Natural killer cell treated with Interleukin-12 subunit alpha and Interleukin-12 subunit beta and Interleukin-15 and Interleukin-18, amount 100 ng/mL, for 72 hours (primary cell): ENCODE data around the gene ROBO1. TPM values are rescaled to one million over a fixed set of nuclear protein-coding genes. Genes with fewer than 3 reads are reported as not detected.

ENCODE experiments used
- ATAC-seq, 2 donors: fragments of 150-1000 bp; cut with Tn5 transposase in 1 of 2; sonication (Bioruptor Pico), chemical (Tn5 transposase) in 1 of 2; 2 replicates each; pipeline ENCODE4 v1.10.0; 2021
- DNase-seq: peaks from one replicate; pipeline ENCODE4 v3.0.0; 2022; ENCODE audit warnings: low spot score
- H3K27ac Mint-ChIP-seq, 2 donors: 1 replicate in 1 of 2; 2 replicates in 1 of 2; pipeline ENCODE4 v1.8.0; 2022; ENCODE audit warnings: mixed read lengths in 2 of 2, mild to moderate bottlenecking in 1 of 2, moderate library complexity in 1 of 2
- H3K27me3 Mint-ChIP-seq, 2 donors: 1 replicate in 1 of 2; 2 replicates in 1 of 2; pipeline ENCODE4 v1.8.0; 2022; ENCODE audit warnings: mixed read lengths in 2 of 2
- H3K36me3 Mint-ChIP-seq: one replicate; pipeline ENCODE4 v1.8.0; 2022; ENCODE audit warnings: mixed read lengths
- H3K4me1 Mint-ChIP-seq, 2 donors: 1 replicate in 1 of 2; 2 replicates in 1 of 2; pipeline ENCODE4 v1.8.0; 2022; ENCODE audit warnings: low read depth in 2 of 2, mixed read lengths in 2 of 2, mild to moderate bottlenecking in 1 of 2
- H3K4me3 Mint-ChIP-seq: one replicate; pipeline ENCODE4 v1.8.0; 2022; ENCODE audit warnings: mixed read lengths
- H3K9me3 Mint-ChIP-seq: 2 replicates; pipeline ENCODE4 v1.8.0; 2022; ENCODE audit warnings: mixed read lengths
- total RNA-seq, 2 donors: library from RNA; stranded (reverse); gene quantifications; one replicate each; pipeline ENCODE4 v1.2.3, GENCODE V29; 2022

Gene ROBO1
- total RNA-seq, 2 donors from 2014 or later: 0.05 TPM; not detected in 1

GRCh38 chr3:79052054-79052681, 715.6 kb downstream of the ROBO1 start:
- no peaks in the 10 kb centered on the region for H3K4me1 Mint-ChIP-seq

GRCh38 chr3:79047581-79047980, 720.2 kb downstream of the ROBO1 start:
- Mint-ChIP-seq H3K27me3 (no peaks in the 10 kb centered on the region), H3K36me3 (peaks cover 25% of the 10 kb centered on the region), H3K4me1 (no peaks in the 10 kb centered on the region), H3K4me3 (no peak overlapping the region), H3K27ac (no peak overlapping the region), H3K9me3 (peaks cover 38% of the 10 kb centered on the region)
- DNase-seq (no peak), ATAC-seq (no peak)

More at GRCh38 chr3:79052054-79052681, 715.6 kb downstream of the ROBO1 start:
- peaks cover 36% of the 10 kb centered on the region for H3K36me3 Mint-ChIP-seq
- ATAC-seq: no peak
- DNase-seq: no peak
- H3K4me3 Mint-ChIP-seq: no peak overlapping the region
- H3K27ac Mint-ChIP-seq: no peak overlapping the region
- peaks cover 40% of the 10 kb centered on the region for H3K9me3 Mint-ChIP-seq
- H3K27me3 Mint-ChIP-seq: no peaks in the 10 kb centered on the region

- Mint-ChIP-seq H3K27ac (no peak overlapping the region), H3K27me3 (no peaks in the 10 kb centered on the region), H3K4me3 (no peak overlapping the region), H3K36me3 (peaks cover under 1% of the 10 kb centered on the region), H3K9me3 (peaks cover 8% of the 10 kb centered on the region), H3K4me1 (no peaks in the 10 kb centered on the region)
- DNase-seq: no peak
- no peak for ATAC-seq
Observed at GRCh38 chr3:79041621-79042020, 726.2 kb downstream of the ROBO1 start.

- no peaks in the 10 kb centered on the region for H3K36me3 Mint-ChIP-seq
- H3K4me3 Mint-ChIP-seq: no peak overlapping the region
- H3K27ac Mint-ChIP-seq: no peak overlapping the region
- H3K4me1 Mint-ChIP-seq: no peaks in the 10 kb centered on the region
- H3K9me3 Mint-ChIP-seq: peaks cover 5% of the 10 kb centered on the region
- no peaks in the 10 kb centered on the region for H3K27me3 Mint-ChIP-seq
- DNase-seq (no peak), ATAC-seq (no peak)
Observed at GRCh38 chr3:79040701-79041100, 727.1 kb downstream of the ROBO1 start.

GRCh38 chr3:79040091-79040490, 727.7 kb downstream of the ROBO1 start:
- Mint-ChIP-seq H3K27me3 (no peaks in the 10 kb centered on the region), H3K27ac (no peak overlapping the region), H3K4me1 (no peaks in the 10 kb centered on the region), H3K9me3 (peaks cover 5% of the 10 kb centered on the region), H3K36me3 (no peaks in the 10 kb centered on the region), H3K4me3 (no peak overlapping the region)
- ATAC-seq (no peak), DNase-seq (no peak)

GRCh38 chr3:79039192-79039591, 728.6 kb downstream of the ROBO1 start:
- Mint-ChIP-seq H3K36me3 (no peaks in the 10 kb centered on the region), H3K9me3 (peaks cover 2% of the 10 kb centered on the region), H3K4me3 (no peak overlapping the region), H3K27me3 (no peaks in the 10 kb centered on the region), H3K4me1 (no peaks in the 10 kb centered on the region), H3K27ac (no peak overlapping the region)
- DNase-seq (no peak), ATAC-seq (no peak)

- no peak overlapping the region for H3K4me3 Mint-ChIP-seq
- no peak for ATAC-seq
- H3K4me1 Mint-ChIP-seq: no peaks in the 10 kb centered on the region
- H3K27me3 Mint-ChIP-seq: no peaks in the 10 kb centered on the region
- no peak for DNase-seq
- no peaks in the 10 kb centered on the region for H3K36me3 Mint-ChIP-seq
- no peak overlapping the region for H3K27ac Mint-ChIP-seq
- peaks cover 2% of the 10 kb centered on the region for H3K9me3 Mint-ChIP-seq
Observed at GRCh38 chr3:79038636-79039035, 729.2 kb downstream of the ROBO1 start.

- Mint-ChIP-seq H3K27ac (no peak overlapping the region), H3K4me1 (no peaks in the 10 kb centered on the region), H3K27me3 (no peaks in the 10 kb centered on the region), H3K9me3 (peaks cover 2% of the 10 kb centered on the region), H3K36me3 (no peaks in the 10 kb centered on the region), H3K4me3 (no peak overlapping the region)
- ATAC-seq: no peak
- no peak for DNase-seq
Observed at GRCh38 chr3:79038057-79038456, 729.7 kb downstream of the ROBO1 start.

- Mint-ChIP-seq H3K27me3 (no peaks in the 10 kb centered on the region), H3K27ac (no peak overlapping the region), H3K4me3 (no peak overlapping the region), H3K36me3 (no peaks in the 10 kb centered on the region), H3K4me1 (no peaks in the 10 kb centered on the region), H3K9me3 (no peaks in the 10 kb centered on the region)
- no peak for DNase-seq
- ATAC-seq: no peak
Observed at GRCh38 chr3:79032686-79033318, 735.0 kb downstream of the ROBO1 start.

- H3K27ac Mint-ChIP-seq: no peak overlapping the region
- no peak overlapping the region for H3K4me3 Mint-ChIP-seq
- DNase-seq: no peak
- peak in 1 of 2 donors; percentile 17 for ATAC-seq
- H3K4me1 Mint-ChIP-seq: no peaks in the 10 kb centered on the region
- no peaks in the 10 kb centered on the region for H3K9me3 Mint-ChIP-seq
- H3K36me3 Mint-ChIP-seq: no peaks in the 10 kb centered on the region
- H3K27me3 Mint-ChIP-seq: no peaks in the 10 kb centered on the region
Observed at GRCh38 chr3:79030157-79030556, 737.6 kb downstream of the ROBO1 start.

GRCh38 chr3:79028916-79029315, 738.9 kb downstream of the ROBO1 start:
- Mint-ChIP-seq H3K36me3 (no peaks in the 10 kb centered on the region), H3K4me3 (no peak overlapping the region), H3K9me3 (peaks cover 2% of the 10 kb centered on the region), H3K27me3 (no peaks in the 10 kb centered on the region), H3K4me1 (no peaks in the 10 kb centered on the region), H3K27ac (no peak overlapping the region)
- ATAC-seq (no peak), DNase-seq (no peak)

GRCh38 chr3:79027593-79027992, 740.2 kb downstream of the ROBO1 start:
- Mint-ChIP-seq H3K27ac (no peak overlapping the region), H3K36me3 (no peaks in the 10 kb centered on the region), H3K4me1 (no peaks in the 10 kb centered on the region), H3K4me3 (no peak overlapping the region), H3K9me3 (peaks cover 2% of the 10 kb centered on the region), H3K27me3 (no peaks in the 10 kb centered on the region)
- DNase-seq: no peak
- ATAC-seq: no peak

- ATAC-seq (no peak), DNase-seq (no peak)
- H3K9me3 Mint-ChIP-seq: no peaks in the 10 kb centered on the region
- no peaks in the 10 kb centered on the region for H3K4me1 Mint-ChIP-seq
- no peak overlapping the region for H3K27ac Mint-ChIP-seq
- peaks cover 5 to 7% of the 10 kb centered on the region in 2 donors for H3K27me3 Mint-ChIP-seq
- no peak overlapping the region for H3K4me3 Mint-ChIP-seq
- H3K36me3 Mint-ChIP-seq: peaks cover 6% of the 10 kb centered on the region
Observed at GRCh38 chr3:79019924-79020173, 747.9 kb downstream of the ROBO1 start.

- no peak for DNase-seq
- Mint-ChIP-seq H3K4me1 (no peaks in the 10 kb centered on the region), H3K4me3 (no peak overlapping the region), H3K27ac (no peak overlapping the region), H3K27me3 (peaks cover 5 to 7% of the 10 kb centered on the region in 2 donors), H3K9me3 (no peaks in the 10 kb centered on the region), H3K36me3 (peaks cover 6% of the 10 kb centered on the region)
- ATAC-seq: peak in 1 of 2 donors; percentile 40
Observed at GRCh38 chr3:79019137-79019923, 748.5 kb downstream of the ROBO1 start.
